Endothelial cell of umbilical vein (primary cell): Measurements from ENCODE around the gene ACBD6.

Source experiments
- CTCF ChIP-seq, 2 donors: IDR thresholded peaks; 1 replicate in 1 of 2; 2 replicates in 1 of 2; pipeline ENCODE4 v1.5.1; 2011; ENCODE audit warnings: low read length in 2 of 2, mild to moderate bottlenecking in 2 of 2, moderate library complexity in 2 of 2, control low read depth in 1 of 2, inconsistent platforms in 1 of 2, low read depth in 1 of 2; ENCODE audit not compliant: insufficient read depth in 1 of 2; ENCODE audit errors: extremely low read depth in 1 of 2
- EZH2 ChIP-seq: IDR thresholded peaks from 2 replicates; pipeline ENCODE4 v1.6.1; 2012; ENCODE audit warnings: borderline replicate concordance, low read depth, mild to moderate bottlenecking, moderate library complexity, low read length, inconsistent platforms; ENCODE audit not compliant: severe bottlenecking
- FOS ChIP-seq: IDR thresholded peaks from 2 replicates; pipeline ENCODE4 v1.6.1; 2011; ENCODE audit warnings: mild to moderate bottlenecking, low read length, moderate library complexity, borderline replicate concordance; ENCODE audit not compliant: insufficient read depth
- GATA2 ChIP-seq: IDR thresholded peaks from 2 replicates; pipeline ENCODE4 v1.7.0; 2011; ENCODE audit warnings: low read depth, mild to moderate bottlenecking, moderate library complexity, mixed read lengths, low read length; ENCODE audit not compliant: insufficient read length, insufficient read depth
- JUN ChIP-seq: IDR thresholded peaks from 2 replicates; pipeline ENCODE4 v1.6.1; 2011; ENCODE audit warnings: borderline replicate concordance, low read depth; ENCODE audit not compliant: insufficient read length, insufficient read depth
- MAX ChIP-seq: IDR thresholded peaks from 2 replicates; pipeline ENCODE4 v1.6.1; 2011; ENCODE audit not compliant: insufficient read depth, insufficient read length
- POLR2A ChIP-seq: IDR thresholded peaks from 2 replicates; pipeline ENCODE4 v1.6.1; 2012; ENCODE audit warnings: low read depth, mild to moderate bottlenecking, control low read depth, low read length
- POLR2AphosphoS5 ChIP-seq: IDR thresholded peaks from 2 replicates; pipeline ENCODE4 v1.6.1; 2012; ENCODE audit warnings: low read depth, mild to moderate bottlenecking, control low read depth, low read length, moderate library complexity; ENCODE audit not compliant: insufficient read depth

GRCh38 chr1:180502361-180503279 is at the start of gene ACBD6:
- TF ChIP-seq EZH2: no peak
- TF ChIP-seq CTCF (IDR thresholded peaks at IDR 0.05; ENCODE audit: extremely low read depth in 1 of 2, insufficient read depth in 1 of 2, low read depth in 1 of 2, low read length in 2 of 2): peak in 1 of 2 donors; percentile 15
- TF ChIP-seq FOS: no peak
- peak; percentile 18 for TF ChIP-seq POLR2A
- TF ChIP-seq JUN: no peak
- peak; percentile 54 for TF ChIP-seq POLR2AphosphoS5
- TF ChIP-seq MAX: peak; percentile 84
- no peak for TF ChIP-seq GATA2
